ENCODE measurements around the gene SMAD5. TPM values are rescaled to one million over a fixed set of nuclear protein-coding genes. Genes with fewer than 3 reads are reported as not detected.

The SMAD5 gene
- total and polyA plus RNA-seq, 2 of the 13 experiments (the other 11 are each of a cell fraction or from before 2014, with no cell fraction given) = 27.2 to 48.5 TPM

DNA sequence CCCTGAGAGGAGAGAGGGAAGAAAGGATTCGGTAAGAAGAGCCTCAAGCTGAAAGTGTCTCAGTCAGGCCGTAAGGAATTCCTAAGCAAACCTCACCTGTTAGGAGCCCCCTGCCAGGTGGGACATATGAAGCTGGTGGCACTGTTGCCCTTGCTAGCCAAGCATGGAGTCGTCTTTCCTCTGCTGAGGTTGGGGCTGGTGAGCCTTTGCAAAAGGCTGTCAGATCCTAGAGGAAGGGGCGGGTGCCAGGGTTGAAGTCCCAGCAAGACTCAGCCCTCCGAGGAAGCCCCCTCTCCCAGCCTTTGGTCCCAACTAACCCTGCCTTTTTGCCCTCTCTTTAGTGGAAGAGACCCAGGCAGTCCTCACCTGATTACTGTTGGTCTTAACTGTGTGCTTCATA lies 65.8 kb downstream of the SMAD5 start:
- no TSS peak for BruUV-seq (replicated peaks)
- no peaks in the 10 kb centered on the region for H3K36me3 ChIP-seq (replicated peaks in 1 of 2; ENCODE audit: control insufficient read depth in 1 of 2, insufficient read depth in 2 of 2, low read length in 2 of 2)
- CTCF ChIA-PET (ENCODE audit: low intra/inter-chr PET ratio, low total read pairs) = no interaction called here
- H3K9me3 ChIP-seq (ENCODE audit: low read length) = no peaks in the 10 kb centered on the region
- H4K20me1 ChIP-seq (ENCODE audit: insufficient read depth, low read length) = no peaks in the 10 kb centered on the region
- peaks cover 0 to 26% of the 10 kb centered on the region in 2 experiments; a peak in 3 of 5 replicates for H3K27me3 ChIP-seq (ENCODE audit: control insufficient read depth in 1 of 2, insufficient read depth in 2 of 2, low read length in 2 of 2)
- no peak overlapping the region for H3K9ac ChIP-seq (ENCODE audit: insufficient read depth, low read depth, low read length)
- in situ Hi-C loops (cut with HindIII; ENCODE audit: extremely low pct_ligation_motif_present, low pct_unique_long_range_greater_than_20kb) = no loop called here
- 57% methylated on average over 2 of the region's 5 CpGs for WGBS (ENCODE audit: low lambda C conversion rate)
- no peak for DNase-seq (ENCODE audit: low spot score)
- H3K27ac ChIP-seq (ENCODE audit: extremely low read length, insufficient read depth, low read length) = no peak overlapping the region
- intact Hi-C loops (cut with micrococcal nuclease; ENCODE audit: unreplicated experiment) = no loop called here
- H3K4me3 ChIP-seq (replicated peaks in 1 of 3; ENCODE audit: insufficient read depth in 1 of 3, low read depth in 2 of 3, low read length in 3 of 3) = no peak overlapping the region
- no peak overlapping the region for H3K4me2 ChIP-seq (ENCODE audit: low read depth, low read length)
- no peak for FAIRE-seq
- H3K4me1 ChIP-seq (ENCODE audit: insufficient read depth, low read length) = peaks cover 26% of the 10 kb centered on the region
- ATAC-seq = no peak
- no peaks in the 10 kb centered on the region for H3K79me2 ChIP-seq (ENCODE audit: insufficient read depth, low read length)
- TF ChIP-seq ARID4A (CRISPR knock-in tag; IDR thresholded peaks at IDR 0.05; ENCODE audit: borderline replicate concordance) (no peak), ZNF619 (CRISPR knock-in tag; IDR thresholded peaks at IDR 0.05) (no peak)
- no peak overlapping the region for H2AFZ ChIP-seq (ENCODE audit: low read length)
- POLR2A ChIA-PET = no interaction called here

DNA sequence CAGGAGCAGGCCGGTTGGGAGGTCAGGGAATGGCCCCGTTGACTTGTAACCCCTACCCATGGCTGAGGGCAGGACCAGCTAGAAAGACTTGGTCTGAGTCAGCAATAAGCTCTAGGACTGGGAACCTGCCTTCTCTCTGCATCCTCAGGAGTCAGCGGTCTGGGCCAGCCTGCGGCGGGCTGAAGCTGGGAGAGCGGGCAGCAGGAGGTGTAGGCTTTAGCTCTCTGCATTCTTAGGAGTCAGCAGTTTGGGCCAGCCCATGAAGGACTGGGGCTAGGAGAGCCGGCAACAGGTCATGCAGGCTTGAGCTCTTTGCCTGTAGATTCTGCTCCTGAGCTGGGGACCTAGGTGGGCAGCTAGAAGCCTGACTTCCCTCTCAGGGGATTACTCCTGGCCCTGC lies 66.8 kb downstream of the SMAD5 start:
- Histone ChIP-seq H3K4me1 (ENCODE audit: insufficient read depth, low read length) (peaks cover 16% of the 10 kb centered on the region), H2AFZ (ENCODE audit: low read length) (no peak overlapping the region), H3K27me3 (ENCODE audit: control insufficient read depth in 1 of 2, insufficient read depth in 2 of 2, low read length in 2 of 2) (peaks cover 0 to 17% of the 10 kb centered on the region in 2 experiments; a peak in 2 of 5 replicates), H3K4me2 (ENCODE audit: low read depth, low read length) (no peak overlapping the region), H3K9me3 (ENCODE audit: low read length) (no peaks in the 10 kb centered on the region), H3K9ac (ENCODE audit: insufficient read depth, low read depth, low read length) (no peak overlapping the region), H3K27ac (ENCODE audit: extremely low read length, insufficient read depth, low read length) (no peak overlapping the region), H3K79me2 (ENCODE audit: insufficient read depth, low read length) (no peaks in the 10 kb centered on the region), H3K36me3 (replicated peaks in 1 of 2; ENCODE audit: control insufficient read depth in 1 of 2, insufficient read depth in 2 of 2, low read length in 2 of 2) (no peaks in the 10 kb centered on the region), H4K20me1 (ENCODE audit: insufficient read depth, low read length) (no peaks in the 10 kb centered on the region), H3K4me3 (replicated peaks in 1 of 3; ENCODE audit: insufficient read depth in 1 of 3, low read depth in 2 of 3, low read length in 3 of 3) (no peak overlapping the region)
- ATAC-seq (no peak), DNase-seq (ENCODE audit: low spot score) (no peak), FAIRE-seq (no peak)
- ChIA-PET POLR2A (no interaction called here), CTCF (ENCODE audit: low intra/inter-chr PET ratio, low total read pairs) (no interaction called here)
- in situ Hi-C loops (cut with HindIII; ENCODE audit: extremely low pct_ligation_motif_present, low pct_unique_long_range_greater_than_20kb) = no loop called here
- TF ChIP-seq NFATC3 (CRISPR knock-in tag; IDR thresholded peaks at IDR 0.05) (no peak), FOXC1 (CRISPR knock-in tag; IDR thresholded peaks at IDR 0.05; ENCODE audit: borderline replicate concordance) (no peak), ZNF337 (CRISPR knock-in tag; IDR thresholded peaks at IDR 0.05; ENCODE audit: borderline replicate concordance, low read depth) (no peak), MAFF (IDR thresholded peaks at IDR 0.05; ENCODE audit: low read depth, low read length) (peak; percentile 49; the same call in 1 of the 2 replicates), RCOR2 (CRISPR knock-in tag; IDR thresholded peaks at IDR 0.05) (no peak), BCL6 (CRISPR knock-in tag; IDR thresholded peaks at IDR 0.05) (no peak), ELF1 (CRISPR knock-in tag; IDR thresholded peaks at IDR 0.05) (no peak), MAFK (conservative IDR thresholded peaks at IDR 0.05 in 1 of 2, IDR thresholded peaks at IDR 0.05 in 1 of 2; ENCODE audit: low read length in 2 of 2) (peak; percentile 54 to 71), MEF2D (CRISPR knock-in tag; IDR thresholded peaks at IDR 0.05) (no peak)
- intact Hi-C loops (cut with micrococcal nuclease; ENCODE audit: unreplicated experiment) = no loop called here
- 48% methylated on average over 3 of the region's 7 CpGs for WGBS (ENCODE audit: low lambda C conversion rate)
- no TSS peak for BruUV-seq (replicated peaks)

Measured in HepG2 (cell line).